Measurements from ENCODE around the gene CCDC91.
"Not testable (repeated sequence)": the region's sequence is repeated elsewhere in the genome, so short reads cannot be mapped to it uniquely, and the experiment has no call there.

Gene CCDC91

GRCh38 chr12:28471762-28472161 is 281.5 kb downstream of the CCDC91 start:
- DNase-seq: not testable (repeated sequence)

- not testable (repeated sequence) for DNase-seq
Measured at GRCh38 chr12:28476206-28476605, 285.9 kb downstream of the CCDC91 start.

- not testable (repeated sequence) for DNase-seq
Measured at GRCh38 chr12:28479097-28479496, 288.8 kb downstream of the CCDC91 start.

GRCh38 chr12:28479683-28480082 is 289.4 kb downstream of the CCDC91 start:
- no peak for DNase-seq

- no peak for DNase-seq
Measured at GRCh38 chr12:28484156-28484555, 293.9 kb downstream of the CCDC91 start.

GRCh38 chr12:28486521-28486920 is 296.3 kb downstream of the CCDC91 start:
- no peak for DNase-seq

GRCh38 chr12:28489246-28489645 is 299.0 kb downstream of the CCDC91 start:
- no peak for DNase-seq

- DNase-seq: no peak
Measured at GRCh38 chr12:28497889-28498411, 307.7 kb downstream of the CCDC91 start.

- no peak for DNase-seq
Measured at GRCh38 chr12:28498850-28499249, 308.6 kb downstream of the CCDC91 start.

GRCh38 chr12:28500373-28501024 is 310.2 kb downstream of the CCDC91 start:
- DNase-seq: no peak

- DNase-seq: no peak
Measured at GRCh38 chr12:28506271-28506670, 316.0 kb downstream of the CCDC91 start.

- DNase-seq: no peak
Measured at GRCh38 chr12:28507033-28507432, 316.8 kb downstream of the CCDC91 start.

- DNase-seq: no peak
Measured at GRCh38 chr12:28507867-28508266, 317.6 kb downstream of the CCDC91 start.

- no peak for DNase-seq
Measured at GRCh38 chr12:28512406-28512805, 322.1 kb downstream of the CCDC91 start.

GRCh38 chr12:28512876-28513275 is 322.6 kb downstream of the CCDC91 start:
- DNase-seq: no peak

GRCh38 chr12:28513983-28514382 is 323.7 kb downstream of the CCDC91 start:
- no peak for DNase-seq

GRCh38 chr12:28517101-28517500 is 326.8 kb downstream of the CCDC91 start:
- DNase-seq: no peak

- no peak for DNase-seq
Measured at GRCh38 chr12:28527631-28528249, 337.5 kb downstream of the CCDC91 start.

- DNase-seq: no peak
Measured at GRCh38 chr12:28535216-28535615, 345.0 kb downstream of the CCDC91 start.

- DNase-seq: no peak
Measured at GRCh38 chr12:28536088-28536487, 345.8 kb downstream of the CCDC91 start.

- no peak for DNase-seq
Measured at GRCh38 chr12:28537474-28537873, 347.2 kb downstream of the CCDC91 start.

- no peak for DNase-seq
Measured at GRCh38 chr12:28539691-28540323, 349.6 kb downstream of the CCDC91 start.

- no peak for DNase-seq
Measured at GRCh38 chr12:28540324-28540714, 350.1 kb downstream of the CCDC91 start.

All from CD4-positive, alpha-beta T cell treated with Interleukin-15 for 1 hour (primary cell).